ENCODE results near the gene MED13.

The MED13 gene

GRCh38 chr17:62098623-62099231 lies 33.6 kb upstream of the MED13 start:
- H3K27ac ChIP-seq, result no peak overlapping the region
- CTCF ChIA-PET, result no interaction called here
- no peak for TF ChIP-seq CTCF (conservative IDR thresholded peaks at IDR 0.05; ENCODE audit: low read depth)
- DNase-seq (ENCODE audit: low spot score), result no peak
- POLR2A ChIA-PET (ENCODE audit: low non-redundant PET), result no interaction called here

- ChIA-PET CTCF (no interaction called here), POLR2A (ENCODE audit: low non-redundant PET) (no interaction called here)
- no peak for DNase-seq (ENCODE audit: low spot score)
- no peak overlapping the region for H3K27ac ChIP-seq
- no peak for TF ChIP-seq CTCF (conservative IDR thresholded peaks at IDR 0.05; ENCODE audit: low read depth)
Observed at GRCh38 chr17:62096401-62096670, 31.3 kb upstream of the MED13 start.

GRCh38 chr17:62094175-62094574 lies 29.1 kb upstream of the MED13 start:
- POLR2A ChIA-PET (ENCODE audit: low non-redundant PET), result interaction anchor here (0.5 kb wide), 1 partner anchor 939 kb away, joined by 5 read pairs; no protein-coding TSS in a partner anchor
- CTCF ChIA-PET, result interaction anchor here (0.8 kb wide), 1 partner anchor 15 kb away, joined by 3 read pairs; no protein-coding TSS in a partner anchor
- peak overlapping the region; percentile 15; the same call in 1 of the 2 replicates for H3K27ac ChIP-seq

GRCh38 chr17:62093188-62094155 lies 28.4 kb upstream of the MED13 start:
- H3K27ac ChIP-seq, result no peak overlapping the region
- no peak for TF ChIP-seq CTCF (conservative IDR thresholded peaks at IDR 0.05; ENCODE audit: low read depth)
- POLR2A ChIA-PET (ENCODE audit: low non-redundant PET), result interaction anchor here (0.5 kb wide), 1 partner anchor 938 kb away, joined by 5 read pairs; no protein-coding TSS in a partner anchor

More at GRCh38 chr17:62094175-62094574, 29.1 kb upstream of the MED13 start:
- no peak for TF ChIP-seq CTCF (conservative IDR thresholded peaks at IDR 0.05; ENCODE audit: low read depth)
- DNase-seq (ENCODE audit: low spot score), result no peak

GRCh38 chr17:62092784-62093183 lies 27.7 kb upstream of the MED13 start:
- H3K27ac ChIP-seq, result no peak overlapping the region
- POLR2A ChIA-PET (ENCODE audit: low non-redundant PET), result no interaction called here
- CTCF ChIA-PET, result interaction anchor here (0.7 to 1.6 kb wide), 2 partner anchors 17 to 21 kb away, joined by 3 to 4 read pairs; no protein-coding TSS in a partner anchor
- TF ChIP-seq CTCF (conservative IDR thresholded peaks at IDR 0.05; ENCODE audit: low read depth), result no peak
- no peak for DNase-seq (ENCODE audit: low spot score)

More at GRCh38 chr17:62093188-62094155, 28.4 kb upstream of the MED13 start:
- DNase-seq (ENCODE audit: low spot score), result peak; percentile 87
- CTCF ChIA-PET, result interaction anchor here (0.7 to 1.6 kb wide), 2 partner anchors 16 to 20 kb away, joined by 3 to 4 read pairs; no protein-coding TSS in a partner anchor

GRCh38 chr17:62091804-62092203 lies 26.7 kb upstream of the MED13 start:
- TF ChIP-seq CTCF (conservative IDR thresholded peaks at IDR 0.05; ENCODE audit: low read depth), result no peak
- DNase-seq (ENCODE audit: low spot score), result no peak
- CTCF ChIA-PET, result interaction anchor here (1.6 kb wide), 1 partner anchor 18 kb away, joined by 4 read pairs; no protein-coding TSS in a partner anchor
- POLR2A ChIA-PET (ENCODE audit: low non-redundant PET), result no interaction called here
- no peak overlapping the region for H3K27ac ChIP-seq

All from RWPE1 (cell line).